ENCODE results near the gene CUL3. TPM values are rescaled to one million over a fixed set of nuclear protein-coding genes. Genes with fewer than 3 reads are reported as not detected.

CUL3 gene
- total and polyA plus RNA-seq, 12 donors = 60.2 to 87.9 (median 69.8) TPM

- Histone ChIP-seq H3K36me3 (peaks cover 0 to 57% (median 14%) of the 10 kb centered on the region in 9 donors), H3K9me3 (no peaks in the 10 kb centered on the region), H3K4me1 (no peaks in the 10 kb centered on the region), H3K27ac (no peak overlapping the region), H3K27me3 (no peaks in the 10 kb centered on the region), H3K4me3 (no peak overlapping the region)
- DNase-seq (no peak), ATAC-seq (no peak)
- WGBS, 2 donors = 92 to 97% methylated on average over 3 of the region's 3 CpGs
- intact Hi-C loops (cut with DNase I) = loop anchor here in 1 of 10 donors (10.0 kb wide), 1 partner anchor 112 kb away; the partner anchor contains the start of gene CUL3
- no peak for TF ChIP-seq CTCF (IDR thresholded peaks at IDR 0.05)
These were observed 112.3 kb downstream of the CUL3 start for GRCh38 chr2:224472827-224473226.

DNA sequence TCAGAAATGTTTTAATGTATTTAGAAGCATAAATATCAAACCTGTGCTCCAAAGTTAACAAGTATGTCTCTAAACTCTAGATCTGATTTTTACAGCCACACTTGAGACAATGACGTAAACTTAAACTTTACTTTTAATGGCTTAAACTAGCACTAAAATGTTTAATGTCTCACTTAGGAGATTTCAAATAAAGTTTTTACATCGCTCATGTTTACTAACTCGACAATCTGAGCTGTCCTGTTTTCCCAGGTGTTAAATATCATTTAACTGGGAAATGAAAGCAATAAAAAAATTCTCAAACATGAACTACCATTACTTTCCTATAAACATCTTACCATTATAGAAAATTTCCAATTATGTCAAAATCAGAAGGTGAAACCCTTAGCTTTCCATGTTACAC is 113.0 kb downstream of the CUL3 start:
- intact Hi-C loops (cut with DNase I) = loop anchor here in 1 of 10 donors (10.0 kb wide), 1 partner anchor 113 kb away; the partner anchor contains the start of gene CUL3
- H3K4me3 ChIP-seq = no peak overlapping the region
- no peaks in the 10 kb centered on the region for H3K4me1 ChIP-seq
- H3K27me3 ChIP-seq = no peaks in the 10 kb centered on the region
- no peaks in the 10 kb centered on the region for H3K9me3 ChIP-seq
- peaks cover 0 to 50% (median 7%) of the 10 kb centered on the region in 9 donors for H3K36me3 ChIP-seq
- ATAC-seq (no peak), DNase-seq (no peak)
- no peak for TF ChIP-seq CTCF (IDR thresholded peaks at IDR 0.05)
- 95 to 97% methylated on average over 3 of the region's 3 CpGs for WGBS, 2 donors
- H3K27ac ChIP-seq = no peak overlapping the region

- intact Hi-C loops (cut with DNase I) = no loop called here
- TF ChIP-seq CTCF (IDR thresholded peaks at IDR 0.05) = no peak
- WGBS, 2 donors = 70 to 72% methylated on average over 9 of the region's 9 CpGs
- Histone ChIP-seq H3K4me3 (no peak overlapping the region), H3K9me3 (no peaks in the 10 kb centered on the region), H3K27ac (no peak overlapping the region), H3K36me3 (peaks cover 0 to 24% (median 7%) of the 10 kb centered on the region in 9 donors), H3K27me3 (no peaks in the 10 kb centered on the region), H3K4me1 (no peaks in the 10 kb centered on the region)
- ATAC-seq (no peak), DNase-seq (no peak)
These were observed 115.7 kb downstream of the CUL3 start for GRCh38 chr2:224469374-224469964.

- ATAC-seq = no peak
- TF ChIP-seq CTCF (IDR thresholded peaks at IDR 0.05) = no peak
- Histone ChIP-seq H3K9me3 (peaks cover 0 to 6% (median 0%) of the 10 kb centered on the region in 11 donors), H3K27ac (no peak overlapping the region), H3K27me3 (no peaks in the 10 kb centered on the region), H3K4me3 (no peak overlapping the region), H3K36me3 (no peaks in the 10 kb centered on the region), H3K4me1 (no peaks in the 10 kb centered on the region)
- 75 to 81% methylated on average over 3 of the region's 3 CpGs for WGBS, 2 donors
- no peak for DNase-seq
- intact Hi-C loops (cut with DNase I) = no loop called here
These were observed 118.8 kb downstream of the CUL3 start for GRCh38 chr2:224466304-224466895.

Data from heart right ventricle (tissue), 16 donors.